ENCODE measurements around the gene ZNF22. TPM values are rescaled to one million over a fixed set of nuclear protein-coding genes. Genes with fewer than 3 reads are reported as not detected.

Gene ZNF22
- total RNA-seq, 1 donor from 2014 or later = 33.7 TPM

DNA sequence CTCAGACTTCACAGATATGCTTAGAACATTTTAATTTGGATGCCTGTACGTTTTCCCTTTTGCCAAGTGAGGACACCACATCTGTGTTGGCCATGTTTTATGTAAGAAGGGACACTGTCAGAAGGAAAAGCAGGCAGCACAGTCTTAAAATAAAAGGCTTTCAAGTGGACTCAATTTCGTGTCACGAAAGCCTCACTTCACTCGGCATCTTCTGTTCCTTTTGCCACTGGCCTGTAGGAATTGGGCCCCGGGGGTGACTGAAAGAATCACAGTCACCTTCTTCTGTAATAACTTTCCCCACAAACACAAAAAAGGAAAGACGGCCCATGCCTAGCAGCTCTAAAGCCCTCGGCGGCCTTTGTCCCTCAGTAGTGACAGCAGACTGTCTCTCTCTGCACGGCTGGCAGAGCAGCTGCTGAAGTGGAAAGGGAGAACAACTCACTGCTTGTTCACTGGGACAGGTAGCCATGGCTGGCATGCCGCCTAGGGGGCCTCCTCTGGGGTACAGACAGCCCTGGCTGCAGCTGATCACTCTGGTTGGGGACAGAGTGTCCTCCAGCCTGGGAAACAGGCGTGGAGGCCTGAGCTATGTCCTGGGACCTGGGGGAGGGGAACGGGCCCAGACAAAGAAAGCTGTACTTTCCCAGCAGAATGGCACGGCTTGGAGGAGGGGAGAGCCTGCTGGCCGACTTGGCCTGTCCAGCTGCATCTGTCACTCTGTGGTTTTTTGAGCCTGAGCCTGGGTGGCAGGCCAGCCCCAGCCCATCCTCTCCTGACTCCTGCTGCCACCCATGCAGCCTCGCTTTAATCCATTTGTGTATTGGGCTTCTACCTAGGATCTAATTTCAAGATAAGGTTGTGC is 36.7 kb upstream of the ZNF22 start:
- intact Hi-C loops (cut with micrococcal nuclease) = no loop called here

DNA sequence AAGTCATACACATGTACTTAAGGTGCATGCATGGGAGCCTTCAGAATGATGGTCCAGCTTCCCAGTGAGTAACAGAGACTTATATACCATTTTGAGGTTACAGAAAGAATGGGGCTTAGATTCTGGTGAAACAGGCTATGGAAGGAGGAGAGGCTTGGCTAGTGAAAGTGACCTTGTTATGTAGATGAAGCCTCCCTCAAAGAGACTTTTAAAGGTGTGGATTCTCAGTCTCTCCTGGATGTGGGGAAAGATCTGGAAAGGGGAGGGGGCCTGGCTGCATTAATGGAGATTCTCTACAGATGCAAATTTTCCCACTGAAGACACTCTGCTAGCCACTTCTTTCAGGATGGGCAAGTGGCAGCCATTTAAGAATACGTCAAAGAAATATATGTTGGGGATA is 35.6 kb upstream of the ZNF22 start:
- intact Hi-C loops (cut with micrococcal nuclease) = no loop called here

DNA sequence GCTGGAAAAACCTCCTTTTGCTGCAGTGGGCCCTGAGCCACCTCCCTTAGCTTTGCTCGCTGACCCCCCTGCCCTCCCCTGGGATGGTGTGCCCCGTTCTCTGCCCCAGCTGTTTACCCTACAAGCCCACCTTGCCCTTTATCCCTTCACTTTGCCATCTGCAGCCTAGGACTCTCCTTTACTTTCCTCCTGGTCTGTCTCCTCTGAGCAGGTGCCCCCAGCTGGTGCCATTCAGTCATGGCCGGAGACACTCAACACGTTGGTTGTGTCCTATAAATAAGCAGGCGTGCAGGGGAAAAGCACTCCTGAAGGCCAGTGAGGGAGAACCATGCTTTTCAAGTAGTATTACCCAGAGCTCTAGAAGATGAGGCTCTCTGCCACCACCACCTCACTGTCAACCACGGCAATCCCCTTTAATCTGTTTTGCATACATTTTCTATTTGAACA is 35.0 kb upstream of the ZNF22 start:
- intact Hi-C loops (cut with micrococcal nuclease) = no loop called here

DNA sequence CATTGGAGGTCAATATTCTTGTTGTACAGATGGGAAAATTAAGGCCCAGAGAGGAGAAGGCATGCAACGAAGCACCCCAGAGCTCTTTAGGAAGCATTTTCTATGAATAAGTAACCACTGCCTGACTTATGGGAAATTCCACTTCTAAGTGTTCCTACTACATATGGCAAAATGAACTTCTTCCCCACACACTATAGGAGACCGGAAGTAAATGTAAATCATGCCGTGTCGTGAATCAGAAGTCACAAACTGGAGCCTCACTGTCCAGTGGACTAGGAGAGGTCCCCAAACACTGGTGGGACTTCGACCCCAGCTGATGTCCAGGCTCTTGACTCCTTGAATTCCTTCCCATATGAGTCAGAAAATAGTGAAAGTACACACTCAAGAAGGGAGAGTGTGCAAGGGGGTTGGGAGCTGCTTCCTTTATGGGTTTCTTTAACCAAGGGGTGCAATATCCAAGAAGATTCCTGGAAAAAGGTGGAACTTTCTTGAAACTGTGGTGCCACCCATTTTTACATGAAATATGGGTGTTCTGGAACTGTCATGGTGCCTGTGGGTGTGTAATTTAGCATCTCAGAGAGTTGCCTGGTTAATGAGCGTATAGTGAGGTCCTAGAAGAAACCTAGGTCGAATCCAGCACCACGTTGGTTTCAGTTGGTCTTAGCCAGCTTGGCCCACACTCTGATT is 34.5 kb upstream of the ZNF22 start:
- intact Hi-C loops (cut with micrococcal nuclease) = no loop called here

DNA sequence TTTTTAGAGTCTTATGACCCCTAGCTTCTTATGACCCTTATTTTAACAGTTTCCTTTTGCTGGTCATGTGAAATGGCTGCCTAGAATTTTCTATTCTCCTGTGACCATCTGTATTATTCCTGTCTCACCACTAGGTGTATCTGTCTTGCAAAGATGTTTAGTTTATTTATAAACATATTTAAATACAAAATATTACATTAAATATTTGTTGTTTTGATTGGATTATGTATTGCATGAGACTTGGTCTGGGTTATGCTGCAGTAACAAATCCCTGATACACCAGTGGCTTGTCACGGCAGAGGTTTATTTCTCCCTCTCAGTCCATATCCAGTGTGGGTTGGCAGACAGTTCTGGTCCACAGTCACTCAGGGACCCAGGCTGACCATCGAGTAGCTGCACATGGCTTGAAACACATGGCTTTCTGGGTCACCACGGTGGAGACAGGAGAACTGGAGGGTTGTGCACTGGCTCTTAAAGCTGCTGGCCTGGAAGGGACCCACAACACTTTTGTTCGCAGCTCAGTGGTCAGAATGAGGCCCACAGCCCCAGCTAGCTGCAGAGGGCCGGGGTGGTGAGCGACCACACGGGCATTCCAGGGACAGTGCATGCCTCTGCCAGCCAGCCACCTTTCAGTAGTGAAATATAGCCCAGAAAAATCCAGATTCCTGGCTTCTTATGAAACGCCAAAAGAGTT is 33.8 kb upstream of the ZNF22 start:
- intact Hi-C loops (cut with micrococcal nuclease) = loop anchor here (1.0 kb wide), 1 partner anchor 8 kb away; no protein-coding TSS in a partner anchor

DNA sequence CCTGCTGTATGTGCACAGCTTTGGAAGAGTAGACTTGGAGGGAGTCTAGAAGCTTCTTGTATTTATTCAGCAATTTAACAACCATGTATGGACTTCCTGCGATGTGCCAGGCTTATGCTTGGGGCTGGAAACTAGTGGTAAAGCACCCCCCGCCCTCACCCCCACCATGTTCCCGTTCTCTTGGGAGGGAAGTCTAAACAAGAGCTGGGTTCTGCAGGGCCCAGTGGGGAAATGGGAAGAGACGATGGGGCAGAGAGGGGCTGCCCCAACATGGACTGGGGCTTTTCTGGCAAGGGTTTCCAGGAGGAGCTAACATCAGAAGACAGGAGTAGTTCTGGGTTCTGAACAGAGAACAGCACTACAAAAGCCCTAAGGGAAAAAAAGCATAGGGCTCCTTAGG is 33.1 kb upstream of the ZNF22 start:
- intact Hi-C loops (cut with micrococcal nuclease) = loop anchor here (1.0 kb wide), 3 partner anchors 8 to 11 kb away; partner anchors contain the start of genes DEPP1 and RASSF4

GRCh38 chr10:44968091-44968490 is 32.6 kb upstream of the ZNF22 start:
- intact Hi-C loops (cut with micrococcal nuclease) = loop anchor here (1.0 kb wide), 2 partner anchors 9 to 10 kb away; partner anchors contain the start of genes DEPP1 and RASSF4

DNA sequence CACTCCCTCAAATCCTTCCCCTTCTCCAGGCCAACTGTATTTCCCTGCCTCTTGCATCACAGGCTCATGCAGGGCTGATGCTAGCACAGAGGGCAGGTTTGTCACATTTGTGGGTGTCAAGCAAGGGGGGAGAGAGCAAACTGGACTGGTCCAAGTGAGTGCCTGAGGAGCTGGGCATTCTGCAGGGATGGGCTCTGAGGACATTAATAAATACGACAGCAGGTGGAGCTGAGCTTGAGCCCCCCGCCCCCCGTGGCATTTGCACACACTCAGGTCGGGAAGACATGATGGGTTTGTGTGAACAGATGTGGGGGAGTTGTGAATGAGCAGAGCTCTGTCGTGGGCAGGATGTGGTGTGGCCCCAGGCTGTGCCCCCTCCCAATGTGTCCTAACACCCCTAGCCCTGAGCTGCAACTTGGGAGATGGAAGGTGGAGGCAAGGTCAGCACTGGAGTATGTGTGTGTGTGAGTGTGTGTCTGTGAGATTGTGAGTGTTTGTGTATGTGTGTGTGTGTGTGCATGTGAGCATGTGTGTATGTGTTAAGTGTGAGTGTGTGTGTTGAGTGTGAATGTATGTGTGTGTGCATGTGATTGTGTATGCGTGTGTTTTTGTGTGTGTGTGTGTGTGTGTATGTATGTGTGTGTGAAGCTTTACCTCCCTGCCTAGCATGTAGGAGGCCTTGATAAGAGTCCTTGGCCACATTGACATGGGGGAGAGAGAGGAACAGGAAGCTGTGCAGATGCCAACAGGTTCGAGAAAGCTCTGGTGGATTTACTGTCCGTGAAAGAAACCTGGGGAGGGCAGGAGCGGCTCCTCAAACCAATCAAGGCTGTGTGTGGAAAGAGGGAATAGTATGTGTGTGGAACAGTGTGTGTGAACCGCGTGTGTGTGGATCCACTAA is 32.0 kb upstream of the ZNF22 start:
- intact Hi-C loops (cut with micrococcal nuclease) = loop anchor here (1.0 kb wide), 2 partner anchors 9 to 10 kb away; partner anchors contain the start of genes DEPP1 and RASSF4

GRCh38 chr10:44969854-44970253 is 30.9 kb upstream of the ZNF22 start:
- intact Hi-C loops (cut with micrococcal nuclease) = no loop called here

DNA sequence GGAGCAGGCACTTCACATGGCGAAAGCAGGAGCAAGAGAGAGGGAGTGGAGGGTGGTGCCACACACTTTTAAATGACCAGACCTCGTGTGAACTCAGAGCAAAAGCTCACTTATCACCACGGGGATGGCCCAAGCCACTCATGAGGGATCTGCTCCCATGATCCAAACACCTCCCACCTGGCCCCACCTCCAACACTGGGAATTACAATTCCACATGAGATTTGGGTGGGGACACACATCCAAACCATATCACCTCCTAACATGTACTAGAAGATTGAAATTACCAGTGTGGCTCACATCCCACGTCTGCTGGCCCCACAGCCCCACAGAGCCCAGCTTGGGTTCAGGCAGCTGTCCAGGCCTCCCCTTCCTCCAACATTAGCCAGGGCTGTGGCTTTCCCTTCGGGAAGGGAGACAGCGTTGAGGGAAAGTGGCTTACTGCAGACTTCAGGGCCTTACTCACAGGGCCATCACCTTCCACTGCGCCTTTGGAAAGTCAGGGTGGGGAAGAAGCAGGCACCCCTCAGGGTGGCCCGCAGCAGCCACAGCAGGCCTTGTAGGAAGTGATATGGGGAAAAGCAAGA is 29.8 kb upstream of the ZNF22 start:
- intact Hi-C loops (cut with micrococcal nuclease) = no loop called here

GRCh38 chr10:44971434-44971833 is 29.3 kb upstream of the ZNF22 start:
- intact Hi-C loops (cut with micrococcal nuclease) = no loop called here

GRCh38 chr10:44971935-44972757 is 28.6 kb upstream of the ZNF22 start:
- intact Hi-C loops (cut with micrococcal nuclease) = no loop called here

GRCh38 chr10:44972874-44973306 is 27.8 kb upstream of the ZNF22 start:
- intact Hi-C loops (cut with micrococcal nuclease) = no loop called here

DNA sequence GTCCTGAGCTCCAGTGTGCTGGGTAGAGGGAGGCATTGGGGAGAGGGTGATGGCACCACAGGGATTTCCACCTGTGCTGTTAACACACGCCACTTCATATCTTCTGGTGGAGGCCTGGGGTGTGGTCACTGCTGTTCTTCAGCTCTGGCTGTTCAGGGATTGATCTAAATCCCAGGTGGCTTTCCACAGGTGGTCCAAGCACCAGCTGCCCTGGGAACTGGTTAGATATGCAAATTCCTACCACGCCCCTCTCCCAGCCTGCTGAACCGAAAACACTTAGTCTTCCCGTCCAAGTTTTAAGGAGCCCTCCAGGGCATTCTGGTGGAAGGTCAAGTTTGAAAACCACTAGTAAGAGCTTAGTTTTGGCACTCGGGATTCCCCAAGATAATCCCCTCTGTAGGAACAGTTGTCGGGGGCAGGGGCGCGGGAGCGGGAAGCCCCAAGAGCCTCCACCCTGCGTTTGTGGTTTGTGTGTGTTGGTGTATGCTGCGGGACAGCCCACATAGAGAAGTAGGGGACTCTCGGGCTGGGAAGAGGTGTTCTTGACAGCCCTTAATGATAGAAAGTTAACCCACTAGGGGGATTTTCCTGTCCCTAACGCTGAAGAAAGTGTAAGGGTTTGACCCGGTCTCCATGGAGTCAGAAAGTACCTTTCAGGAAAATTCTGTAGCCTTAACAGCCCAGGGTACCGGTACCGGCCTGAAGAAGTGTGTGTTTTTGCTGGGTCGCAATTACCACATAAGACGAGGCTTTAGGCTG is 27.2 kb upstream of the ZNF22 start:
- intact Hi-C loops (cut with micrococcal nuclease) = loop anchor here (1.0 to 2.0 kb wide), 2 partner anchors 95 to 108 kb away; no protein-coding TSS in a partner anchor

DNA sequence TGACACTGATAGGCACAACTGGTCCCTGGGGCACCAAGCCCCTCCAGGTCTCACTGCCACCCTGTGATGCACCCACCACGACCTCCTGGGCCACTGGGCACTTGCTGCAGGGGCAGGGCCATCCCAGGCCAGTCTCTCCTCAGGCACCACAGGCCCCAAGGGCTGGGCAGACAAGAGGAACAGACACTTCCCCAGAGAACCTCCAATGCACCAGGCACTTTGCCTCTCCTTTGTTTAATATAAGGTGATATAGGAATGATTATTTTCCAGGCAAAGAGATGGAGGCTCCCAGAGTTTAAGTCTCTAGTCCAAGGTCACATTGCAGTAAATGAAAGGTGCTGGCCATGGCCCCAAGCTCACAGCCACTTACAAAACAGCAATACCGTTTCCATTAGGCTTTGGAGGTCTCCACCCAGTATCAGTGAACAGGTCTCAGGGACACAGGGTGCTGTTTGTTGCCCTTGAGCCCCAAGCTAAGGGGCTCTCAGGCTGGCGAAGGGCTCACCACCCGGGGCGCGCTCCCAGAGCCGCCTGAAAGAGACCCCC is 26.6 kb upstream of the ZNF22 start:
- intact Hi-C loops (cut with micrococcal nuclease) = loop anchor here (1.0 to 2.0 kb wide), 2 partner anchors 95 to 109 kb away; no protein-coding TSS in a partner anchor

- intact Hi-C loops (cut with micrococcal nuclease) = loop anchor here (1.0 to 2.0 kb wide), 6 partner anchors 8 to 110 kb away; partner anchors contain the start of gene RASSF4
Measured at GRCh38 chr10:44974628-44975430, 25.9 kb upstream of the ZNF22 start.

Measured in T-helper 1 cell treated with Interleukin-12 subunit alpha and Interleukin-12 subunit beta and Interleukin-4 antibody, amounts not matched to agents 30 ng/mL and 1 ng/mL, for 36 hours (primary cell).